ENCODE data around the gene ILK.

- TF ChIP-seq, protein P1, sequence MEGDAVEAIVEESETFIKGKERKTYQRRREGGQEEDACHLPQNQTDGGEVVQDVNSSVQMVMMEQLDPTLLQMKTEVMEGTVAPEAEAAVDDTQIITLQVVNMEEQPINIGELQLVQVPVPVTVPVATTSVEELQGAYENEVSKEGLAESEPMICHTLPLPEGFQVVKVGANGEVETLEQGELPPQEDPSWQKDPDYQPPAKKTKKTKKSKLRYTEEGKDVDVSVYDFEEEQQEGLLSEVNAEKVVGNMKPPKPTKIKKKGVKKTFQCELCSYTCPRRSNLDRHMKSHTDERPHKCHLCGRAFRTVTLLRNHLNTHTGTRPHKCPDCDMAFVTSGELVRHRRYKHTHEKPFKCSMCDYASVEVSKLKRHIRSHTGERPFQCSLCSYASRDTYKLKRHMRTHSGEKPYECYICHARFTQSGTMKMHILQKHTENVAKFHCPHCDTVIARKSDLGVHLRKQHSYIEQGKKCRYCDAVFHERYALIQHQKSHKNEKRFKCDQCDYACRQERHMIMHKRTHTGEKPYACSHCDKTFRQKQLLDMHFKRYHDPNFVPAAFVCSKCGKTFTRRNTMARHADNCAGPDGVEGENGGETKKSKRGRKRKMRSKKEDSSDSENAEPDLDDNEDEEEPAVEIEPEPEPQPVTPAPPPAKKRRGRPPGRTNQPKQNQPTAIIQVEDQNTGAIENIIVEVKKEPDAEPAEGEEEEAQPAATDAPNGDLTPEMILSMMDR (IDR thresholded peaks at IDR 0.05): no peak
- TF ChIP-seq EP300 (IDR thresholded peaks at IDR 0.05; ENCODE audit: low read depth): no peak
- no peak for TF ChIP-seq POLR2AphosphoS5 (IDR thresholded peaks at IDR 0.05)
Observed at GRCh38 chr11:6557761-6558674, 45.6 kb upstream of the ILK start.
